ENCODE results near the gene FST.

FST gene

GRCh38 chr5:53481159-53481886 is 894 bp downstream of the FST start:
- Histone ChIP-seq H3K36me3 (ENCODE audit: insufficient read depth, insufficient read length, low read length) (peaks cover 22% of the 10 kb centered on the region), H3K4me1 (ENCODE audit: insufficient read depth, insufficient read length) (peaks cover 2% of the 10 kb centered on the region), H3K9ac (ENCODE audit: insufficient read length, low read depth) (peak overlapping the region; percentile 98), H3K9me3 (ENCODE audit: insufficient read depth, low read length) (no peaks in the 10 kb centered on the region), H3K4me3 (ENCODE audit: insufficient read length, low read depth) (peak overlapping the region; percentile 86), H3K27me3 (ENCODE audit: insufficient read depth, insufficient read length) (no peaks in the 10 kb centered on the region)
- DNase-seq (ENCODE audit: low read depth, low spot score) = no peak
- TF ChIP-seq YY1 (IDR thresholded peaks at IDR 0.05; ENCODE audit: insufficient read depth, insufficient read length) (no peak), ZNF274 (IDR thresholded peaks at IDR 0.05; ENCODE audit: low read depth, low read length) (no peak), SUZ12 (IDR thresholded peaks at IDR 0.05; ENCODE audit: extremely low read depth, insufficient read depth, insufficient read length) (no peak)

DNA sequence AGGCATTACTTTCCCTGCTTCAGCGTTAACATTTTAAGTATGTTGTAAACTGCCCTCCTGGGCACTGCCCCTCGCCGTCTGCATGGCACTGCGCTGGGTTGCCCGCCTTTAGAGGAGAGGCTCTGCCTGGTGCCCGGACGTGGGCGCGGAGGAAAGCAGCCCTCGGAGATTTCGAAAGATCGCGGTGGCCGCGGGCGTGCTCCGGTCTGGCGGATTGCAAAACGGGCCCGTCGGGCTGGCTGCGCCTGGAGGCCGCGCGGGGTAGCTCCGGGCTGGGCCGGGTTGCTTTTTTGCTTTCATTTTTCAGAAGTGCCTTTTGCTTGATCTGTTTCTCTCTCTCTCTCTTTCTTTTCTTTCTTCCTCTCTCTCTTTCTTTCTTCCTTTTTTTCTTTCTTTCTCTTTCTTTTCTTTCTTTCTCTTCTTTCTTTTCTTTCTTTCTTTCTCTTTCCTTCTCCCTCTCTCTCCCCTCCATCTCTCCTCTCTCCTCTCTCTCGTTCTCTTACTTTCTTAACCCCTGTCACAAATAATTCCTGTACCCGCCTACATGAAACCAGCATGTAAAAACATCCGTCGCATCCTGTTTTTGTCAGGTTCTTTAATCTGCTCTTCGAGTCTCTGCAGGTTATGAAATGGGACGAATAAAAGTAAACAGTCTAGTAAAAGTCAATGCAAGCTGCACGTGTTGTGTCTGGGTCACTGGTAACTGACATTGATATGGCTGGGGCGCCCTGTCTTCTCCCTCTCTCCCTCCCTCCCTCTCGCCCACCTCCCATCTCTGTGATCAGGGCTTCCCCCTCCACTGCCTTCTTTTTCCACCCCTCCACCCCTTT is 1.7 kb downstream of the FST start:
- Histone ChIP-seq H3K27me3 (ENCODE audit: insufficient read depth, insufficient read length) (no peaks in the 10 kb centered on the region), H3K36me3 (ENCODE audit: insufficient read depth, insufficient read length, low read length) (peaks cover 22% of the 10 kb centered on the region), H3K4me1 (ENCODE audit: insufficient read depth, insufficient read length) (peaks cover 2% of the 10 kb centered on the region), H3K9me3 (ENCODE audit: insufficient read depth, low read length) (no peaks in the 10 kb centered on the region), H3K4me3 (ENCODE audit: insufficient read length, low read depth) (peak overlapping the region; percentile 86), H3K9ac (ENCODE audit: insufficient read length, low read depth) (peak overlapping the region; percentile 98)
- no peak for TF ChIP-seq ZNF274 (IDR thresholded peaks at IDR 0.05; ENCODE audit: low read depth, low read length)
- no peak for TF ChIP-seq YY1 (IDR thresholded peaks at IDR 0.05; ENCODE audit: insufficient read depth, insufficient read length)
- TF ChIP-seq SUZ12 (IDR thresholded peaks at IDR 0.05; ENCODE audit: extremely low read depth, insufficient read depth, insufficient read length) = no peak
- no peak for DNase-seq (ENCODE audit: low read depth, low spot score)

- H3K27me3 ChIP-seq (ENCODE audit: insufficient read depth, insufficient read length) = no peaks in the 10 kb centered on the region
- TF ChIP-seq SUZ12 (IDR thresholded peaks at IDR 0.05; ENCODE audit: extremely low read depth, insufficient read depth, insufficient read length) (no peak), YY1 (IDR thresholded peaks at IDR 0.05; ENCODE audit: insufficient read depth, insufficient read length) (no peak), ZNF274 (IDR thresholded peaks at IDR 0.05; ENCODE audit: low read depth, low read length) (no peak)
- H3K4me3 ChIP-seq (ENCODE audit: insufficient read length, low read depth) = peak overlapping the region; percentile 86
- no peak for DNase-seq (ENCODE audit: low read depth, low spot score)
- H3K9me3 ChIP-seq (ENCODE audit: insufficient read depth, low read length) = no peaks in the 10 kb centered on the region
- peaks cover 22% of the 10 kb centered on the region for H3K36me3 ChIP-seq (ENCODE audit: insufficient read depth, insufficient read length, low read length)
- peaks cover 2% of the 10 kb centered on the region for H3K4me1 ChIP-seq (ENCODE audit: insufficient read depth, insufficient read length)
- peak overlapping the region; percentile 98 for H3K9ac ChIP-seq (ENCODE audit: insufficient read length, low read depth)
These were observed 2.5 kb downstream of the FST start for GRCh38 chr5:53482717-53483638.

DNA sequence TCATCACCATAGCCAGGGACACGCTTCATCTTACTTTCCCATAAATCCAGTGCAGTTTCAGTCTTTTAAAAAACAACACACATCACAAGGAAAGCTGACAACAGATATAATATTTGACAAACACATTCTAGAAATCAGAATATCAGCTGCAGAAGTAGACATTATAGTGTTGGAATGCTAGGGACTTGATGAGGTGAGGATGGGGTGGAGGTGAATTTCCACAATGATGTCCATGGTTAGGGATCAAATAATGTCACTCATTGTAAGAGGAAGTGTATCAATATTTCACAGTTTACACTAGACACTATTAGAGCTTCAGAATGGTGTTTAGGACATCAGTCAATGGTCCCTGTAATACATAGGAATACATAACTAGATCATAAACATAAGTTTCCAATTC is 7.0 kb downstream of the FST start:
- Histone ChIP-seq H3K36me3 (ENCODE audit: insufficient read depth, insufficient read length, low read length) (peaks cover 22% of the 10 kb centered on the region), H3K4me1 (ENCODE audit: insufficient read depth, insufficient read length) (peaks cover 2% of the 10 kb centered on the region), H3K27me3 (ENCODE audit: insufficient read depth, insufficient read length) (no peaks in the 10 kb centered on the region), H3K4me3 (ENCODE audit: insufficient read length, low read depth) (no peak overlapping the region), H3K9ac (ENCODE audit: insufficient read length, low read depth) (no peak overlapping the region), H3K9me3 (ENCODE audit: insufficient read depth, low read length) (no peaks in the 10 kb centered on the region)
- TF ChIP-seq SUZ12 (IDR thresholded peaks at IDR 0.05; ENCODE audit: extremely low read depth, insufficient read depth, insufficient read length) (no peak), ZNF274 (IDR thresholded peaks at IDR 0.05; ENCODE audit: low read depth, low read length) (no peak), YY1 (IDR thresholded peaks at IDR 0.05; ENCODE audit: insufficient read depth, insufficient read length) (no peak)
- DNase-seq (ENCODE audit: low read depth, low spot score) = no peak

GRCh38 chr5:53488195-53488722 is 7.8 kb downstream of the FST start:
- TF ChIP-seq ZNF274 (IDR thresholded peaks at IDR 0.05; ENCODE audit: low read depth, low read length) (no peak), SUZ12 (IDR thresholded peaks at IDR 0.05; ENCODE audit: extremely low read depth, insufficient read depth, insufficient read length) (no peak), YY1 (IDR thresholded peaks at IDR 0.05; ENCODE audit: insufficient read depth, insufficient read length) (no peak)
- no peak for DNase-seq (ENCODE audit: low read depth, low spot score)
- Histone ChIP-seq H3K4me3 (ENCODE audit: insufficient read length, low read depth) (no peak overlapping the region), H3K9me3 (ENCODE audit: insufficient read depth, low read length) (no peaks in the 10 kb centered on the region), H3K36me3 (ENCODE audit: insufficient read depth, insufficient read length, low read length) (peaks cover 20% of the 10 kb centered on the region), H3K9ac (ENCODE audit: insufficient read length, low read depth) (no peak overlapping the region), H3K27me3 (ENCODE audit: insufficient read depth, insufficient read length) (no peaks in the 10 kb centered on the region), H3K4me1 (ENCODE audit: insufficient read depth, insufficient read length) (peaks cover under 1% of the 10 kb centered on the region)

- H3K36me3 ChIP-seq (ENCODE audit: insufficient read depth, insufficient read length, low read length) = peaks cover 2% of the 10 kb centered on the region
- H3K9ac ChIP-seq (ENCODE audit: insufficient read length, low read depth) = no peak overlapping the region
- H3K4me3 ChIP-seq (ENCODE audit: insufficient read length, low read depth) = no peak overlapping the region
- H3K4me1 ChIP-seq (ENCODE audit: insufficient read depth, insufficient read length) = no peaks in the 10 kb centered on the region
- TF ChIP-seq YY1 (IDR thresholded peaks at IDR 0.05; ENCODE audit: insufficient read depth, insufficient read length) (no peak), SUZ12 (IDR thresholded peaks at IDR 0.05; ENCODE audit: extremely low read depth, insufficient read depth, insufficient read length) (no peak), ZNF274 (IDR thresholded peaks at IDR 0.05; ENCODE audit: low read depth, low read length) (no peak)
- no peaks in the 10 kb centered on the region for H3K9me3 ChIP-seq (ENCODE audit: insufficient read depth, low read length)
- H3K27me3 ChIP-seq (ENCODE audit: insufficient read depth, insufficient read length) = no peaks in the 10 kb centered on the region
- DNase-seq (ENCODE audit: low read depth, low spot score) = no peak
These were observed 10.3 kb downstream of the FST start for GRCh38 chr5:53490747-53491146.
